Neural crest cell (in vitro differentiated cells): ENCODE results near the gene EXOC4. TPM values are rescaled to one million over a fixed set of nuclear protein-coding genes. Genes with fewer than 3 reads are reported as not detected.

Source experiments
- DNase-seq: peaks from one replicate; pipeline ENCODE4 v3.0.0; 2021; ENCODE audit warnings: low read depth, mixed read lengths, low spot score
- H3K27ac Mint-ChIP-seq: one replicate; pipeline ENCODE4 v1.8.0; 2021; ENCODE audit warnings: mild to moderate bottlenecking, mixed read lengths; ENCODE audit not compliant: unreplicated experiment
- H3K27me3 Mint-ChIP-seq: 2 replicates; pipeline ENCODE4 v1.8.0; 2021; ENCODE audit warnings: low read depth, mild to moderate bottlenecking, mixed read lengths
- H3K36me3 Mint-ChIP-seq: 2 replicates; pipeline ENCODE4 v1.8.0; 2021; ENCODE audit warnings: low read depth, mild to moderate bottlenecking, mixed read lengths
- H3K4me1 Mint-ChIP-seq: 2 replicates; pipeline ENCODE4 v1.8.0; 2021; ENCODE audit warnings: mixed read lengths
- H3K4me3 Mint-ChIP-seq: one replicate; pipeline ENCODE4 v1.8.0; 2021; ENCODE audit warnings: mild to moderate bottlenecking, mixed read lengths
- H3K9me3 Mint-ChIP-seq: 2 replicates; pipeline ENCODE4 v1.8.0; 2021; ENCODE audit warnings: mixed read lengths
- total RNA-seq: library from RNA; stranded (reverse); gene quantifications from 2 replicates; pipeline ENCODE4 v1.2.1, GENCODE V29; 2021
- TF ChIP-seq, protein P1 (sequence below): fragments of 200-600 bp; sonication (generic); conservative IDR thresholded peaks from 2 replicates; pipeline ENCODE4 v1.5.0; 2021; ENCODE audit warnings: antibody characterized with exemption, mild to moderate bottlenecking

EXOC4 gene
- total RNA-seq, 1 donor from 2014 or later, result 79.7 TPM

DNA sequence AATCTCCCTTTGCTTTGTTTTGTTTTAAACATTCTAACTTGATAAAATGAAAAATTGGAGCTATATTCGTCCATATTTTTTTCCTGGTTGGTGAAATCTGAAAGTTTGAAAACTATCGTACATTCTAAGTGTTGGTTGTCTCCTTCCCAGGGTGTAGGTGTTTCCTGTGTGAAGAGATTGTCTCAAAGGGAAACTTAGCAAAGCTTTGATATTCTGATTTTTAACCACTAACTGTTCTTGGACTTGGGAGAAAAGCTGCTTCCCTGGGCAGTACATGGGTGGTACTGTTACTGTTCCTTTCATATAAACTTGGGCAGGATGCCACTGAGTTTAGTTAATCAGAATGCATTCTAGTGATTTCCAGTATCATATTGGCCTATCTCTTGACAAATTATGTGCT lies 620.8 kb downstream of the EXOC4 start:
- H3K4me1 Mint-ChIP-seq, result peaks cover 12% of the 10 kb centered on the region
- H3K9me3 Mint-ChIP-seq, result peaks cover 6% of the 10 kb centered on the region
- no peak overlapping the region for H3K4me3 Mint-ChIP-seq
- no peak for DNase-seq
- no peak overlapping the region for H3K27ac Mint-ChIP-seq
- peaks cover 6% of the 10 kb centered on the region for H3K36me3 Mint-ChIP-seq
- H3K27me3 Mint-ChIP-seq, result no peaks in the 10 kb centered on the region
- TF ChIP-seq, protein P1, sequence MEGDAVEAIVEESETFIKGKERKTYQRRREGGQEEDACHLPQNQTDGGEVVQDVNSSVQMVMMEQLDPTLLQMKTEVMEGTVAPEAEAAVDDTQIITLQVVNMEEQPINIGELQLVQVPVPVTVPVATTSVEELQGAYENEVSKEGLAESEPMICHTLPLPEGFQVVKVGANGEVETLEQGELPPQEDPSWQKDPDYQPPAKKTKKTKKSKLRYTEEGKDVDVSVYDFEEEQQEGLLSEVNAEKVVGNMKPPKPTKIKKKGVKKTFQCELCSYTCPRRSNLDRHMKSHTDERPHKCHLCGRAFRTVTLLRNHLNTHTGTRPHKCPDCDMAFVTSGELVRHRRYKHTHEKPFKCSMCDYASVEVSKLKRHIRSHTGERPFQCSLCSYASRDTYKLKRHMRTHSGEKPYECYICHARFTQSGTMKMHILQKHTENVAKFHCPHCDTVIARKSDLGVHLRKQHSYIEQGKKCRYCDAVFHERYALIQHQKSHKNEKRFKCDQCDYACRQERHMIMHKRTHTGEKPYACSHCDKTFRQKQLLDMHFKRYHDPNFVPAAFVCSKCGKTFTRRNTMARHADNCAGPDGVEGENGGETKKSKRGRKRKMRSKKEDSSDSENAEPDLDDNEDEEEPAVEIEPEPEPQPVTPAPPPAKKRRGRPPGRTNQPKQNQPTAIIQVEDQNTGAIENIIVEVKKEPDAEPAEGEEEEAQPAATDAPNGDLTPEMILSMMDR, result no peak

DNA sequence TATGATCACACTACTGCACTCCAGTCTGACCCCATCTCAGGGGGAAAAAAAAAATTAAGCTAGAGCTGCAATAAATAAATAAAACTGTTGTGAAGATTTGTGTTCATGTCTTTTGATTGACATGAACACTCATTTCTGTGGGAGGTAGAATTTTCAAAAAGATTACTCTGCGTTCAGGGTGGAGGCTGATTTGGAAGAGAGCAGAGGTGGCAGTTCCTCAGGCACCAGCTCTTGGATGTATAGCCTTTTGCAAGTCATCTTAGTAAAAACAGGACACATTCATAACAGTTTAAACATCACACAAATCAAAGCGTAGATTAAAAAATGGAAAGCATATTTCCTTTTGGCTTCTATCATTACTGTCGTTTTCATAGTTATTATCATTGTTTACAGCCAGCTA lies 630.7 kb downstream of the EXOC4 start:
- Mint-ChIP-seq H3K4me3 (no peak overlapping the region), H3K9me3 (no peaks in the 10 kb centered on the region), H3K36me3 (no peaks in the 10 kb centered on the region), H3K4me1 (peaks cover 12% of the 10 kb centered on the region), H3K27me3 (no peaks in the 10 kb centered on the region), H3K27ac (no peak overlapping the region)
- TF ChIP-seq, protein P1, result no peak
- DNase-seq, result no peak

DNA sequence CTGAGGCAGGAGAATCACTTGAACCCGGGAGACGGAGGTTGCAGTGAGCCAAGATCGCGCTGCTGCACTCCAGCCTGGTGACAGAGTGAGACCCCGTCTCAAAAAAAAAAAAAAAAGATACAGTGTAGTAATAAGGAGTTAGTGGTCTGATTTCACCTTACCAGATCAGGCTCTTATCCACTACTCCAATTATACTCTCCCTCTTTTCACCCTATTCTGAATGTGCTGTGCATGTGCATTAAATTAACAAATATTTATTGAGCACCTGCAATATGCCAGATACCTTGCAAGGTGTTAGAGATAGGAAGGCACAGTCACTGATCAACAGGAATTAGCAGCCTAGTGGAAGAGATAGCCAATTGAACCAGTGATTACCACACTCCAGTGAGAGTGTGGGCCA lies 632.3 kb downstream of the EXOC4 start:
- DNase-seq, result no peak
- Mint-ChIP-seq H3K4me3 (no peak overlapping the region), H3K9me3 (no peaks in the 10 kb centered on the region), H3K4me1 (peaks cover 12% of the 10 kb centered on the region), H3K27me3 (no peaks in the 10 kb centered on the region), H3K36me3 (no peaks in the 10 kb centered on the region), H3K27ac (no peak overlapping the region)
- TF ChIP-seq, protein P1, result no peak

DNA sequence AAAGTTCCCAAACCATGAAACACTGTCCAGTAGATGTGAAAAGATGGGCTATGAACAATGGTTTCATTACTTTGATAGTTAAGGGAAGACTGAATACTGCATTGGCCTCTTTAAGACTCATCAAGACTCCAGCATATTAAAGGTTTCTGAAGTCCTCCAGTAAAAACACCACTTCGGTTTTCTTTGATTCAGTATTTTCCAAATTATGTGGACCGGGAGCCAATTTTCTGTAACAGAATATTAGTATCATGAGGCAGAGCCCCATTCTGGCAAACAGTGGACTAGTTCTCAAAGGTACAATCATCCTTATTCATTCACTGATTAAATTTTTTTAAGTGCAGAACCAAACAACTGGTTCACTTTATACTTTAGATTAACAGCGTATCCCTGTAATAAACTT lies 633.2 kb downstream of the EXOC4 start:
- no peak for DNase-seq
- no peak overlapping the region for H3K27ac Mint-ChIP-seq
- no peak overlapping the region for H3K4me3 Mint-ChIP-seq
- no peaks in the 10 kb centered on the region for H3K27me3 Mint-ChIP-seq
- TF ChIP-seq, protein P1, result no peak
- no peaks in the 10 kb centered on the region for H3K9me3 Mint-ChIP-seq
- peaks cover 12% of the 10 kb centered on the region for H3K4me1 Mint-ChIP-seq
- H3K36me3 Mint-ChIP-seq, result no peaks in the 10 kb centered on the region

DNA sequence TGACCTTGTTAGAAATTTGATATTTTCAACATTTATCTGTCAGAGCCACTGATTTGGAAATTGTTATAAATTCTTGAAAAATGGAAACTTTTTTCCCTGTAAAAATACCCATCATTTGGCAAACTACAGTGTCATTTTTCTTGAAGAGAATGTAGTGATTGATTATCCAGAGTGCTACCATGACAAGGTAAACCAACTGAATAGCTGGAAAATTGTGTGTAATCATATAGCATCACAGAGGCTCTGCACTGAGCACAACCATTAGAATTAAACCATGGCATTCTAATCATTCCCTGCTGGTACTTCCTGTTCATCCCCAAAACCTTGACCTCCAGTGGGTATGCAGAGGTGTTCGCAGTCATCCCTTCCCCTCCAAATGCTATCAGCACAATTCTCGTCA lies 633.9 kb downstream of the EXOC4 start:
- Mint-ChIP-seq H3K4me3 (no peak overlapping the region), H3K27me3 (no peaks in the 10 kb centered on the region), H3K9me3 (no peaks in the 10 kb centered on the region), H3K36me3 (no peaks in the 10 kb centered on the region), H3K4me1 (peaks cover 12% of the 10 kb centered on the region), H3K27ac (no peak overlapping the region)
- no peak for DNase-seq
- TF ChIP-seq, protein P1, result no peak

DNA sequence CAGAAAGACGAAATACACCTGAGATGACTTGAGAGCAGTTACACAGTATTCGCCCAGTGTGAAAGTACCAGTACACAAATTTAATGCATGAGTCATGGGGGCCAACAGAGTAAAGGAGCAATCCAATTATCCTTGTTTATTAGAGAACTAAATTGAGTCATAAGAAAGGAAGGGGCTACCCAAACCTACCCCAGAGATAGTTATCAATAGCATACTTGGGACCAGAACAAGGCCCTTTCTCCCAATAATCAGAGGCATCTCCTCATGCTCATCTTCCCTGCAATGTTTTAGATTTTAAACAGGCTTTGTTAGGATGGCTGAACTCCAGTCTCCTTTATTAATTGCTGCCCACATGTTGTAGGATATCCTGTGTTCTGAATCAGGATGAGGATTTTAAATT lies 634.6 kb downstream of the EXOC4 start:
- no peaks in the 10 kb centered on the region for H3K9me3 Mint-ChIP-seq
- peaks cover 12% of the 10 kb centered on the region for H3K4me1 Mint-ChIP-seq
- DNase-seq, result no peak
- TF ChIP-seq, protein P1, result no peak
- no peak overlapping the region for H3K4me3 Mint-ChIP-seq
- no peaks in the 10 kb centered on the region for H3K36me3 Mint-ChIP-seq
- H3K27me3 Mint-ChIP-seq, result no peaks in the 10 kb centered on the region
- no peak overlapping the region for H3K27ac Mint-ChIP-seq
